ENCODE measurements around the gene PPP1R16B.

PPP1R16B gene

GRCh38 chr20:38873050-38873581 is 67.6 kb downstream of the PPP1R16B start:
- peak; percentile 84 for DNase-seq (ENCODE audit: low read depth)
- H3K4me3 ChIP-seq (ENCODE audit: low read depth, low read length), result peak overlapping the region; percentile 28
- TF ChIP-seq CTCF (IDR thresholded peaks at IDR 0.05; ENCODE audit: low read depth, low read length, missing control alignments), result no peak

- TF ChIP-seq CTCF (IDR thresholded peaks at IDR 0.05; ENCODE audit: low read depth, low read length, missing control alignments), result no peak
- peak overlapping the region; percentile 20 for H3K4me3 ChIP-seq (ENCODE audit: low read depth, low read length)
- no peak for DNase-seq (ENCODE audit: low read depth)
Observed at GRCh38 chr20:38874460-38875174, 69.1 kb downstream of the PPP1R16B start.

GRCh38 chr20:38875175-38875993 is 69.9 kb downstream of the PPP1R16B start:
- TF ChIP-seq CTCF (IDR thresholded peaks at IDR 0.05; ENCODE audit: low read depth, low read length, missing control alignments), result no peak
- peak; percentile 96 for DNase-seq (ENCODE audit: low read depth)
- H3K4me3 ChIP-seq (ENCODE audit: low read depth, low read length), result peak overlapping the region; percentile 20

- TF ChIP-seq CTCF (IDR thresholded peaks at IDR 0.05; ENCODE audit: low read depth, low read length, missing control alignments), result no peak
- DNase-seq (ENCODE audit: low read depth), result no peak
- no peak overlapping the region for H3K4me3 ChIP-seq (ENCODE audit: low read depth, low read length)
Observed at GRCh38 chr20:38877483-38877882, 72.0 kb downstream of the PPP1R16B start.

GRCh38 chr20:38878866-38879265 is 73.4 kb downstream of the PPP1R16B start:
- DNase-seq (ENCODE audit: low read depth), result no peak
- TF ChIP-seq CTCF (IDR thresholded peaks at IDR 0.05; ENCODE audit: low read depth, low read length, missing control alignments), result no peak

GRCh38 chr20:38880952-38881735 is 75.6 kb downstream of the PPP1R16B start:
- H3K4me3 ChIP-seq (ENCODE audit: low read depth, low read length), result no peak overlapping the region
- DNase-seq (ENCODE audit: low read depth), result no peak
- peak; percentile 4 for TF ChIP-seq CTCF (IDR thresholded peaks at IDR 0.05; ENCODE audit: low read depth, low read length, missing control alignments)

More at GRCh38 chr20:38878866-38879265, 73.4 kb downstream of the PPP1R16B start:
- no peak overlapping the region for H3K4me3 ChIP-seq (ENCODE audit: low read depth, low read length)

Data from GM12864 (cell line).